DND-41 (cell line): ENCODE data around the gene AKAP3.

ENCODE experiments used
- CTCF ChIP-seq: IDR thresholded peaks from 2 replicates; pipeline ENCODE4 v1.5.1; 2012; ENCODE audit warnings: borderline replicate concordance, low read length, moderate library complexity, mild to moderate bottlenecking; ENCODE audit not compliant: poor library complexity, severe bottlenecking; ENCODE audit errors: extremely low read depth
- EZH2 ChIP-seq: IDR thresholded peaks from 3 replicates; pipeline ENCODE4 v1.6.1; 2012; ENCODE audit warnings: borderline replicate concordance, low read depth, mild to moderate bottlenecking, moderate library complexity, low read length, inconsistent platforms; ENCODE audit not compliant: severe bottlenecking

GRCh38 chr12:4586500-4586899 lies 62.4 kb downstream of the AKAP3 start:
- no peak for TF ChIP-seq CTCF
- TF ChIP-seq EZH2, result no peak
